ENCODE measurements around the gene SPDYE5.
"Not testable (repeated sequence)": the region's sequence is repeated elsewhere in the genome, so short reads cannot be mapped to it uniquely, and the experiment has no call there.

SPDYE5 gene

GRCh38 chr7:75492020-75492419 lies at the start of gene SPDYE5:
Gene SPDYE5 (plus strand): TSS chr7:75492320. CDS start chr7:75494048, 1,728 bp downstream.
- H3K27ac ChIP-seq; H3K36me3 ChIP-seq (replicated peaks); DNase-seq; in situ Hi-C loops (cut with HindIII; ENCODE audit: low pct_ligation_motif_present, low sequenced_read_pairs); H3K27me3 ChIP-seq (replicated peaks); H3K4me3 ChIP-seq (ENCODE audit: low read depth, low read length): not testable (repeated sequence)

GRCh38 chr7:75442465-75443111 lies 49.5 kb upstream of the SPDYE5 start:
- Histone ChIP-seq H3K4me3 (ENCODE audit: low read depth, low read length) (peak overlapping the region; percentile 62), H3K27ac (peak overlapping the region; percentile 100), H3K36me3 (replicated peaks) (peaks cover 22% of the 10 kb centered on the region)
- DNase-seq, result peak; percentile 12
- in situ Hi-C loops (cut with HindIII; ENCODE audit: low pct_ligation_motif_present, low sequenced_read_pairs); H3K27me3 ChIP-seq (replicated peaks): not testable (repeated sequence)

- H3K36me3 ChIP-seq (replicated peaks); H3K4me3 ChIP-seq (ENCODE audit: low read depth, low read length); DNase-seq; H3K27me3 ChIP-seq (replicated peaks); in situ Hi-C loops (cut with HindIII; ENCODE audit: low pct_ligation_motif_present, low sequenced_read_pairs); H3K27ac ChIP-seq: not testable (repeated sequence)
Observed at GRCh38 chr7:75449946-75450345, 42.2 kb upstream of the SPDYE5 start.

GRCh38 chr7:75452494-75452955 lies 39.6 kb upstream of the SPDYE5 start:
- in situ Hi-C loops (cut with HindIII; ENCODE audit: low pct_ligation_motif_present, low sequenced_read_pairs); H3K36me3 ChIP-seq (replicated peaks); H3K4me3 ChIP-seq (ENCODE audit: low read depth, low read length); H3K27ac ChIP-seq; H3K27me3 ChIP-seq (replicated peaks); DNase-seq: not testable (repeated sequence)
- TF ChIP-seq CTCF (IDR thresholded peaks at IDR 0.05; ENCODE audit: low read depth, low read length, missing control alignments), result peak; percentile 45

GRCh38 chr7:75456403-75456802 lies 35.7 kb upstream of the SPDYE5 start:
- DNase-seq; in situ Hi-C loops (cut with HindIII; ENCODE audit: low pct_ligation_motif_present, low sequenced_read_pairs); H3K27ac ChIP-seq: not testable (repeated sequence)

GRCh38 chr7:75458034-75458433 lies 34.1 kb upstream of the SPDYE5 start:
- in situ Hi-C loops (cut with HindIII; ENCODE audit: low pct_ligation_motif_present, low sequenced_read_pairs); H3K27me3 ChIP-seq (replicated peaks); H3K4me3 ChIP-seq (ENCODE audit: low read depth, low read length); H3K27ac ChIP-seq; DNase-seq; H3K36me3 ChIP-seq (replicated peaks): not testable (repeated sequence)

More at GRCh38 chr7:75456403-75456802, 35.7 kb upstream of the SPDYE5 start:
- H3K27me3 ChIP-seq (replicated peaks); H3K36me3 ChIP-seq (replicated peaks); H3K4me3 ChIP-seq (ENCODE audit: low read depth, low read length): not testable (repeated sequence)

- H3K27ac ChIP-seq; H3K36me3 ChIP-seq (replicated peaks); in situ Hi-C loops (cut with HindIII; ENCODE audit: low pct_ligation_motif_present, low sequenced_read_pairs); DNase-seq; H3K4me3 ChIP-seq (ENCODE audit: low read depth, low read length); H3K27me3 ChIP-seq (replicated peaks): not testable (repeated sequence)
Observed at GRCh38 chr7:75460541-75460940, 31.6 kb upstream of the SPDYE5 start.

GRCh38 chr7:75470166-75470565 lies 22.0 kb upstream of the SPDYE5 start:
- H3K4me3 ChIP-seq (ENCODE audit: low read depth, low read length); H3K27ac ChIP-seq; in situ Hi-C loops (cut with HindIII; ENCODE audit: low pct_ligation_motif_present, low sequenced_read_pairs); H3K27me3 ChIP-seq (replicated peaks); DNase-seq; H3K36me3 ChIP-seq (replicated peaks): not testable (repeated sequence)

GRCh38 chr7:75477457-75477856 lies 14.7 kb upstream of the SPDYE5 start:
- in situ Hi-C loops (cut with HindIII; ENCODE audit: low pct_ligation_motif_present, low sequenced_read_pairs); H3K36me3 ChIP-seq (replicated peaks); H3K27me3 ChIP-seq (replicated peaks); H3K4me3 ChIP-seq (ENCODE audit: low read depth, low read length); DNase-seq; H3K27ac ChIP-seq: not testable (repeated sequence)

GRCh38 chr7:75480313-75480712 lies 11.8 kb upstream of the SPDYE5 start:
- H3K36me3 ChIP-seq (replicated peaks); H3K27me3 ChIP-seq (replicated peaks); DNase-seq; in situ Hi-C loops (cut with HindIII; ENCODE audit: low pct_ligation_motif_present, low sequenced_read_pairs); H3K4me3 ChIP-seq (ENCODE audit: low read depth, low read length); H3K27ac ChIP-seq: not testable (repeated sequence)

- H3K27me3 ChIP-seq (replicated peaks); H3K36me3 ChIP-seq (replicated peaks); in situ Hi-C loops (cut with HindIII; ENCODE audit: low pct_ligation_motif_present, low sequenced_read_pairs); DNase-seq: not testable (repeated sequence)
- H3K4me3 ChIP-seq (ENCODE audit: low read depth, low read length), result peak overlapping the region; percentile 74
- peak overlapping the region; percentile 69 for H3K27ac ChIP-seq
Observed at GRCh38 chr7:75485355-75485978, 6.7 kb upstream of the SPDYE5 start.

GRCh38 chr7:75485979-75486643 lies 6.0 kb upstream of the SPDYE5 start, which contains the start of gene POM121C:
Gene POM121C (minus strand): TSS chr7:75486299. CDS start chr7:75441496, 44,803 bp downstream.
- H3K27me3 ChIP-seq (replicated peaks); H3K36me3 ChIP-seq (replicated peaks); in situ Hi-C loops (cut with HindIII; ENCODE audit: low pct_ligation_motif_present, low sequenced_read_pairs): not testable (repeated sequence)
- Histone ChIP-seq H3K27ac (peak within 1 kb of the TSS; percentile 69), H3K4me3 (ENCODE audit: low read depth, low read length) (peak within 1 kb of the TSS; percentile 74)
- DNase-seq, result peak; percentile 87

- DNase-seq; H3K4me3 ChIP-seq (ENCODE audit: low read depth, low read length); H3K27ac ChIP-seq; in situ Hi-C loops (cut with HindIII; ENCODE audit: low pct_ligation_motif_present, low sequenced_read_pairs); H3K36me3 ChIP-seq (replicated peaks); H3K27me3 ChIP-seq (replicated peaks): not testable (repeated sequence)
Observed at GRCh38 chr7:75509033-75509432, 16.9 kb downstream of the SPDYE5 start.

All from brain microvascular endothelial cell (primary cell).